IPS-NIHi7 (cell line): Measurements from ENCODE around the gene KLB.
A peak's percentile ranks its signal among the peaks of the same experiment; 100 is the strongest.
"Not testable (repeated sequence)": the region's sequence is repeated elsewhere in the genome, so short reads cannot be mapped to it uniquely, and the experiment has no call there.

Source experiments
- DNase-seq: peaks from one replicate; pipeline ENCODE4 v3.0.0; 2012; ENCODE audit warnings: mixed read lengths; ENCODE audit errors: extremely low spot score

KLB gene

DNA sequence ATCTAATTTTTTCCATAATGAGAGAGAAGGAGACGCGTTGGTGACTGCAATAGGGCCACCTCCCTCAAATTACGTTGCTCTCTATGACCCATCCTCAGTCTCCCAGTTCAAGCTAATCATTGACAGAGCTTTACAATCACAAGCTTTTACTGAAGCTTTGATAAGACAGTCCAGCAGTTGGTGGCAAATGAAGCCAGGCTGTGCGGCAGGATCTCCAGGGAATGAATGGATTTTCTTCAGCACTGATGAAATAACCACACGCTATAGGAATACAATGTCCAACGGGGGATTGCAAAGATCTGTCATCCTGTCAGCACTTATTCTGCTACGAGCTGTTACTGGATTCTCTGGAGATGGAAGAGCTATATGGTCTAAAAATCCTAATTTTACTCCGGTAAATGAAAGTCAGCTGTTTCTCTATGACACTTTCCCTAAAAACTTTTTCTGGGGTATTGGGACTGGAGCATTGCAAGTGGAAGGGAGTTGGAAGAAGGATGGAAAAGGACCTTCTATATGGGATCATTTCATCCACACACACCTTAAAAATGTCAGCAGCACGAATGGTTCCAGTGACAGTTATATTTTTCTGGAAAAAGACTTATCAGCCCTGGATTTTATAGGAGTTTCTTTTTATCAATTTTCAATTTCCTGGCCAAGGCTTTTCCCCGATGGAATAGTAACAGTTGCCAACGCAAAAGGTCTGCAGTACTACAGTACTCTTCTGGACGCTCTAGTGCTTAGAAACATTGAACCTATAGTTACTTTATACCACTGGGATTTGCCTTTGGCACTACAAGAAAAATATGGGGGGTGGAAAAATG, at the start of gene KLB:
KLB (plus strand) TSS at position 168 of the 821 bp plus-strand sequence; CDS start at position 188, 20 bp downstream.
- DNase-seq: no peak

DNA sequence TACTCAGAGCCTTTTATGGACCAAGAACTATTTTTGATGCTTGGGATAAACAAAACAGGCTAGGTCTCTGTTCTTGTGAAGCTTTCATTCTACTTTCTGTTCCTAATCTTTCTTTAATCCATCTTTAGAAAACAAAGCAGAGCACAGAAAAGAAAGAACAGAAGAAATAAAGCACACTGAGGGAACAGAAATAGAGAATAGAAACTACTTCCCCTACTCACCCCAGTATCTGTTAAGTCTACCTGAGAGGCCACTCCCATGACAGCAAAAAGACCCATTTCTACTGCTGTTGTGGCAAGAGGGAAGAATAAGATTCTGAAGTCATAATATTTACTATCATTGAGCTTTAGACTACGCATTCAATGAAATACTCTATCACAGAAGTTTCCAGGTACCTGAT, 49.7 kb upstream of the KLB start:
- DNase-seq: no peak

DNA sequence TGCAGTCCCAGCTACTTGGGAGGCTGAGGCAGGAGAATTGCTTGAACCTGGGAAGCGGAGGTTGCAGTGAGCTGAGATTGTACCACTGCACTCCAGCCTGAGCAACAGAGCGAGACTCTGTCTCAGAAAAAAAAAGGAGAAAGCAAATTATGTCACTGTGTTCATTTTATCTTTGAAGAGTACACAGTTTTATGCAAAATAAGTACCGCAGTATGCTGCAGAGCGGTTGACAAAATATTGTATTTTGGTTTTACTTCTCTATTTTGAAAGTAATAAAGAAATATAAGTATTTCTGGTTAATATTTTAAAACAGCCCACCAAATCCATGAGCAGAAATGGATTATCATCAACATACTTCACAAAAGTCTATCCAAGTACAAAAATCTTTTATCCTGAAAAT, 46.1 kb upstream of the KLB start:
- DNase-seq: not testable (repeated sequence)

DNA sequence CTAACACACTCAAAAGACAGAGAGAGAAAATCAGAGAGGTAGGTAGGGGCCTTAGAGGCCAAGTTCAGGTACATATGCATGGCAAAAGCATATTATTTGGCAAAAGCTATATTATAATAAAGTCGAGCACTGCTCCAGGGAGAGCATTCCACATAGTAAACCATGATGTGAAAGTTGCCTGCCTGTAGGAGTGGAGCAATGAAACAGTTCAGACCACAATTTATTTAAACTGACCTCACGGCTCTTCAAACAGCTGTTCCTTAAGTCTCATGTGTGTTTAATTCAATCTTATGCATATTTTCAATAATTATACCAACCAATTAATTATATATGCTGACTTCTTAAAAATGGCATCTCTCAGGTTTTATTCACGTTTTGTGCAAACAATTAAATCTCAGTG, 43.9 kb upstream of the KLB start:
- no peak for DNase-seq

DNA sequence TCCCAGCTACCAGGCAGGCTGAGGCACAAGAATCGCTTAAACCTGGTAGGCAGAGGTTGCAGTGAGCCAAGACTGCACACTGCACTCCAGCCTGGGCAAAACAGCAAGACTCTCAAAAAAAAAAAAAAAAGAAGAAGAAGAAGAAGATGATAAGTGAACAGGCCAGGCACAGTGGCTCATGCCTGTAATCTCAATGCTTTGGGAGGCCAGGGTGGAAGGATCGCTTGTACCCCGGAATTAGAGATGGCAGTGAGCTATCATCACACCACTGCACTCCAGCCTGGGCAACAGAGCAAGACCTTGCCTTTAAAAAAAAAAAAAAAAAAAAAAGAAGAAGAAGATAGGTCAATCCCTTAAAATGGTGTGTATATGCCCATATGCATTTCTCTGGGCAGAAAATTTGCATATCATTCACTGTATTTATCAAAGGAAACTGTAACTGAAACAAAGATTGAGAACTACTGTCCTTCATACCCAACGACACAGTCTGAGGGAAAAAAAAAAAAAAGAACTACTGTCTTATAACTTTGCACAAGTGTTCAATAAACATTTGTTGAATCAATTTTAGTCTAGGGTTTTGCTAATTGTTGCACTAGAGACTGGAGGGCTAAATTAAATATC, 42.8 kb upstream of the KLB start:
- DNase-seq: no peak

DNA sequence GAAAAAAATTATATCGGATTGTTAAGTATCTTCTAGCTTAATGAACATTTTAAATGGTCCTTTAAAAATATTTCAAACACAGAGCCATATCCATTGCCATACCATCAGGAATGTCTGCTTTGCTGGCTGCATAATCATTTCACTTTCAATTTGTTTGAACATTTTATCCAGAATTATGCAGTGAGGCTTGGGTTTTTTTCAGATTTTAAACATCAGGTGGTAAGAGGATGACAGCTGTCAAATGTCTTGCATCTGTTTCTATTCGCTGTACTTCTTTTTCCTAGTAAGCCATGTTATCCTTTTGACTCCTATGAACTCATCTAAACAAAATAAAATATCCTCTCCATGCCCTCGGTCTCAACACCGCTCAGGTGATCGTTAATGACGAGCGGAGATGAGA, 41.4 kb upstream of the KLB start:
- no peak for DNase-seq

DNA sequence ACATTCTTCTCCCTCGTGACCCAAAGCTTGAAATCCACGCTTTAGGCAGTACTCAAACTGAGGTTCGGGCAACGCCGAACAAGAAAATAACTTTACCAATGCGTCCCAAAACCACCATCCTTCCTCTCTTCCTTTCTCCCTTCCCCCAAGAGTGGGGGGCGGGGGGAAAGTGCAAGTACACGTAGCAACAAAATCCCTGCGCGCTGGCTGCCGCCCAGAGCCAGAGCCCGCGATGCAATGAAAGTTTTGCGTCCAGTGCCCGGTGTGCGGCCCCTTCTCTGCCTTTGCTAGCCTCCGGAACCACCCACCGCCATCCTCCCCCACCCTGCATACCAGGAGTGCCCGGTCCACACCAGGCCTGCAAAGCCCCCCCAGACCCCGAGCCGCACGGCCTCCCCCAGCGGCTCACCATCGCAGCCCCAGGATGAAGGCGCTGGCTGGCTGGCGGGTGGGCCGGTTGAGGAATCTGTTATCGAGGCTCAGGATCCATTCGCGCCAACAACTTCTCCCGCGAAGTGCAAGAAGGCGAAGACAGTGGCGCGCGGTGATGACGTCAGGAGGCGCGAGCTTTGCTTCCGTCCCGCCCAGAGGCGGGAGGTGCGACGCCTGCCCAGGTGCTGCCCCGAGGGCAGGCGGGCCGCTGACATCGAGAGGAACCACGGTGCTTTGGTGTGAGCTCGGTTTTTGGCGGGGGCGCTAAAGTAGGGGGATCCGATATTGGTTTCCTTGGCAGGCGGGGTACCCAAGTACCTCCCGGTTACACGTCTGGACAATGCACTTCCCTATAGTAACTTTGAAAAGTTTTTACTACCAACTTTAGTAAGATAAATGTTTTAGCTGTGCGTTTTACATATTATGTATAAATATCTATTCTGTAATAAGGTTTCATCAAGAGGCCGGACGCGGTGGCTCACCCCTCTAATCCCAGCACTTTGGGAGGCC, 40.6 kb upstream of the KLB start, which contains the start of gene RFC1:
RFC1 (minus strand) TSS at position 533 of the 942 bp plus-strand sequence; CDS start at position 412, 121 bp downstream.
- peak; percentile 95 for DNase-seq

DNA sequence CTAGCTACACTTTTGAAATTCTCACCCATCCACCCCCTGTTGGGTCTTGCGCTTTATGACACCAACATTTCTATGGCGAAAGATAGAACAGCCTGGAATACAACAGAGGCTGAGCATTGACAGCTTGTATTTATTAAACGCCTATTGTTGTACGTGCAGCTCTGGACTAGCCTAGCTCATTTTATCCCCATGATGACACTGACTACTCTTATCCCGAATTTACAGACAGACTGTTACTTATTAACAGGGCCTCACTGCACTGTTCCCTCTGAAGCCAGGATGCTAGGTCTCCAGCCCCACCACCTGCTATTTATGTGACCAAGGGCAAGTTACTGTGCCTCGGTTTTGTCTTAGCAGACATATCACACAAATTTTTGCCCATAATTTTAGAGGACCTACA, 39.6 kb upstream of the KLB start:
- DNase-seq: no peak

DNA sequence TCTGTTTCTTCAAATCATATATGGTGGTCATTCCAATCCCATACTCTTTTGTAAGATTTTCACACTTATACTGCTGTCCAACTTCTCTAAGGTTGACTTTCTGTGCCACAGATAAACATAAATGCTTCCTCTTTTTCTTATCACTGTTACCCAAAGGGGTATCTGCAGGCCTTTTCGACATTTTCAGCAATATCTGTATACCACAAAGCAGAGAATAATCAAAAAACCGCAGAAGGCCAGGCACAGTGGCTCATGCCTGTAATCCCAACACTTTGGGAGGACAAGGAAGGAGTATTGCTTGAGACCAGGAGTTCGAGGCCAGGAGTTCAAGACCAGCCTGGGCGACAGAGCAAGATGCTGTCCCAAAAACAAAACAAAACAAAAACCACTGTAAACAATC, 37.4 kb upstream of the KLB start:
- no peak for DNase-seq

DNA sequence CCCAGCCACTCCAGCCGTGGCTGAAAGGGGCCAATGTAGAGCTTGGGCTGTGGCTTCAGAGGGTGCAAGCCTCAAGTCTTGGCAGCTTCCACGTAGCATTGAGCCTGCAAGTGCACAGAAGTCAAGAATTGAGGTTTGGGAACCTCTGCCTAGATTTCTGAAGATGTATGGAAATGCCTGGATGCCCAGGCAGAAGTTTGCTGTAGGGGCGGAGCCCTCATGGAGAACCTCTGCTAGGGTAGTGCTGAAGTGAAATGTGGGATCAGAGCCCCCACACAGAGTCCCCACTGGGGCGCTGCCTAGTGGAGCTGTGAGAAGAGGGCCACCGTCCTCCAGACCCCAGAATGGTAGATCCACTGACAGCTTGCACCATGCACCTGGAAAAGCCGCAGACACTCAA, 35.5 kb upstream of the KLB start:
- not testable (repeated sequence) for DNase-seq

DNA sequence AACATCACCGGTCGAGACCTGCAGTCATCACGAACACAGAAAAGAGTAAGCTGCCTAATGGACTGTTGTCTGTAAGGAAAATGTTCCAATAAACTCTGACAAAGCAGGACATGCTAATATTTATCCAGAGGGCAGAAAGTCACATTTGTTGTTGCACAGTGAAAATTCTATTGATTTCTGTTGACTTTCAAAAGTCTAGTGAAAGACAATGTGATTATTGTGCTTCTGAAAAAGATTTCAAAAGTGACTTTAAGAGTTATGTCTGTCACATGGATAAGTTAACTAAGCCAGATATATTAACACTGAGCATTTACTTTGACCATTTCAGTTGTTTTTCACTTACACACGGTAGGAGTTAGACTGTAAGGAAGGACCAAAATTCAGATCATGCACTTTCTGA, 31.3 kb upstream of the KLB start:
- no peak for DNase-seq

DNA sequence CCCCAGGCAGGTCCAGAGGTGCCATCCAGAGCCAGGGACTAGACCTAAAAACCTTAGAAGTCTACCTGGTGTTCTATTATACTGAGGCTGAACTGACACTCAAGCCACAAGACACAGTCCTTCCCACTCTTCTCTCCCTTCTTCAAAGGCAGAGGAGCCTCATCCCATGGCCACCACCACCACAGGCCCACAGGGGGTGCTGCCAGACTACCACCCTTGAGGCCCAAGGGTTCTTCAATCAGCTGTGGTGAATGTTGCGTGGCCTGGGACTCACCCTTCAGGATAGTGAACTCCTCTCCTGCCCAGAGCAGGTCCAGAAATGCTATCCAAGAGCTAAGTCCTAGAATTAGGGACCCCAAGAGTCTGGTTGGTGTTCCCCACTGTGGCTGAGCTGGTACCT, 23.0 kb upstream of the KLB start:
- no peak for DNase-seq

DNA sequence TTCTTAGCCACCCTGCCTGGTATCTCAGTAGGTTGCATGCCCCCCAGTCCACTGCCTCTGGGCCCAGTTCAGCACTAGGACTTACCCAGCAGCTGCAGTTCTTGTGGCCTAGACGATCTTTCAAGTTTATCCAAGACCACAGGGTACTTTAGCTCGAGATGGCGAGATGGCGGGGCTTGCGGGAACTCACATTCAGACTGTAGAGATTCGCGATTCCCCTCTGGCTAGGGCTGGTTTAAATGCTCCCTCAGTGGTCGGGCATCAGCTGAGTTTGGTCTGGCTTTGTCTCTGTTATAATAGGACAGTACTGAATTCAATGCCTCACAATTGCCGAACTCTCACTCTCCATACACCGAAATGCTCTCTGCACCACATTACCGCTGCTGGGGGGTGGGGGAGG, 22.2 kb upstream of the KLB start:
- no peak for DNase-seq

DNA sequence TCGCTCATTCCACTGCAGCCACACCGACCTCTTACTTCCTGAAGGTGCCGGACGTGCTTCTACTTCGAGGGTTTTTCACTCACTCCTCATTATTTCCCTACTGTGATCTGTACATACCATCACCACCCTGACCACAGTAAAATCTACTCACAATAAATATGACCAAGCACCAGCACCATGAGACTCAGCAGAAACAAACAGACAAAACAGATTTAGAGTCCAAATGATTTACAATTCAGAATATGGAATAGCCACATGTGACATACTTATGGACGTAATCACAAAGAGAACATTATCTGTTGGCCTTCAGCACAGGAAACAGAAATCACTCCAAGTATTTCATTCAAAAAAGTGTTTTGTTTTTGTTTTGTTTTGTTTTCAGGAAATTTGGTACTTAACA, 16.1 kb upstream of the KLB start:
- no peak for DNase-seq

DNA sequence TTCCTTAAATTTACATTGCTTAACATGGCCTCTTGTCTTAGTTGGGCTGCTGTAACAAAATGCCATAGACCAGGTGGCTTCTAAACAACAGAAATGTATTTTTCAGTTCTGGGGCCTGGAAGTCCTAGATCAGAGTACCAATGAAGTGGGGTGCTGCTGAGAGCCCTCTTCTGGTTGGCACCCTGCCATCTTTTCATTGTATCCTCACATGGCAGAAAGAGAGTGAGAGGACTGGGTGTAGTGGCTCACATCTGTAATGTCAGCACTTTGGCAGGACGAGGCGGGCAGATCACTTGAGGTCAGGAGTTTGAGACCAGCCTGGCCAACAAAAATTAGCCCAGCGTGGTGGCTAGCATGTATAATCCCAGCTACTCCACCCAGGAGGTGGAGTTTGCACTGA, 12.0 kb upstream of the KLB start:
- no peak for DNase-seq

DNA sequence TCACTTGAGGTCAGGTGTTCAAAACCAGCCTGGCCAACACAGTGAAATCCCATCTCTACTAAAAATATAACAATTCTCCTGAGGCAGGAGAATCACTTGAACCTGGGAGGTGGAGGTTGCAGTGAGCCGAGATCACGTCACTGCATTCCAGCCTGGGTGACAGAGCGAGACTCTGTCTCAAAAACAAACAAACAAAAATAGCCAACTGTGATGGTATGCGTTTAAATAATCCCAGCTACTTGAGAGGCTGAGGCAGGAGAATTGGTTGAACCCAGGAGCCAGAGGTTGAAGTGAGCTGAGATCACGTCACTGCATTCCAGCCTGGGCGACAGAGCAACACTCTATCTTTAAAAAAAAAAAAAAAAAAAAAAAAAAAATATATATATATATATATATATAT, 5.1 kb upstream of the KLB start:
- DNase-seq: not testable (repeated sequence)

DNA sequence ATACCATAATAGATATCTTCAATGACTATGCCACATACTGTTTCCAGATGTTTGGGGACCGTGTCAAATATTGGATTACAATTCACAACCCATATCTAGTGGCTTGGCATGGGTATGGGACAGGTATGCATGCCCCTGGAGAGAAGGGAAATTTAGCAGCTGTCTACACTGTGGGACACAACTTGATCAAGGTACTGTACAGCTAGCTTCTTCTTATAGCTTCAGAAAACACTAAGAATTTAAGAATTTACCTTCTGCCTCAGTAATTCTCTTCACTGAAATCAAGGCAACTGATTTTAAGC, 805 bp downstream of the KLB start:
- DNase-seq: no peak

DNA sequence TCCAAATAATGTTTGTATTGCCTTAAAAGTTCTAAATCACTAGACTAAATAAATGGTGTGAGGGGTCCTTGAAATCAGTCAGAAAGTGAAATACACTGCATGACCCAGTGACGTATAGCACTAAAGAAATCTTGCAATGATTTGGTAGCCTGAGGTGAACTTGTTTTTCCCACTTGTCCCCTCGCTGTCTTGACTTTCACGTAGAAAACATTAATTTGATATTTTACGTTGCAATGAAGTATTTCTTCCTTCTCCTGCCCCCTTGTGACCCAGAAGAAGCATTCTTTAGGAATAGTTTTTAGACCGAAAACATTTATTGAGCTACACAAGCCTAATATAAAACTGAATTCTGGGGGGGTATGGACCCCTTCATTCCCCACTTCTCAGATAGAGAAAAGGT, 3.7 kb downstream of the KLB start:
- no peak for DNase-seq

DNA sequence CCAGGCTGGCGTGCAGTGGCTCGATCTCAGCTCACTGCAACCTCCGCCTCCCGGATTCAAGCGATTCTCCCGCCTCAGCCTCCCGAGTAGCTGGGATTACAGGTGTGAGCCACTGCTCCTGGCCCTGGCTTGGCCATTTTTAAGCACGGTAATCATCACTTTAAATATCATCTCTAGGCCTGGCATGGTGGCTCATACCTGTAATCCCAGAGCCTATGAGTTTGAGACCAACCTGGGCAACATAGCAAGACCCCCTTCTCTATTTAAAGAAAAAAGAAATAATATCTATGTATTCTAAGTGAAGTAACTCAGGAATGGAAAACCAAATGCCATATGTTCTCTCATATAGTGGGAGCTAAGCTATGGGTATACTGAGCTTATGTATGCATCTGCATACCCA, 4.8 kb downstream of the KLB start:
- DNase-seq: not testable (repeated sequence)

DNA sequence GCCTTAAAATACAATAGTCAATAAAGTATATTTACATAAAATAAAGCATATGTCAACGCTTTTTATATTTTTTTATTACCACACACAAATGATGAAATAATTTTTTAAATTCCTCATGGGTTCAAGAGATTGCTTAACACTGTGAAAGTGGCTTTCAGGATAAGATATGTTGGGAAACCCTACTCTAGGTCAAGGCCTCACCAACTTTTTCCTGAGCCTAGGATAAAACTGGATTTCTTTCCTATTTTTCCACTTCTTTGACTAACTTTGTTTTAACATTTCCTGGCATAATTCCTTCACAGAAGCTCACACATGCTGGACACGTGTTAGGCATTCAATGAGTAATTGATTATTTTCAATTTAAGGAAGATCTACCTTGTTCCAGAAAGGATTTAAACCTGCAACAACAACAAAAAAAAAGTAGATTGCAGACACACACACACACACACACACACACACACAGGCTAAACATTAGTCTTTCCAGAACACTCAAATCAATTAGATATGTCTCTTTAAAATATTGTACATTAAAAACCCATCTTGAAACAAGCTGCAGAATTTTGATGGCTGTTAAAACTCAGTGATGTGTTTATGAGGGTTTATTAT, 9.1 kb downstream of the KLB start:
- no peak for DNase-seq

DNA sequence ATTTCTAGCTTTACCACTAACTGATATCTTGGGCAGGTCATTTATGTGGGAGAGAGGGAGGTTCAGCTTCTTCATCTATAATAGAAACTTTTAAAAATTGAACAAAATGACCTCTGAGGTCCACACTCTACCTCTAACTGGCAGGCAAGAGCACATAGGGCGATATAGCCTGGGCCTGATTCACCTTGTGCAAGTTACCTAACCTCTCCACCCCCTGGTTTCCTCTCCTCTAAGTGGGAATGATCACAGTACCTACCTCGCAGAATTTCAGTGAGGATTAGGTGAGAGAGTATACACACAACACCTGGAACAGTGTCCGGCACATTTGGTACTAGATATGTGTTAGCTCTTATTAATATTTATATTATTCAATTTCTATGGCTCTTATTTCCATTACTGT, 15.5 kb downstream of the KLB start:
- DNase-seq: no peak

DNA sequence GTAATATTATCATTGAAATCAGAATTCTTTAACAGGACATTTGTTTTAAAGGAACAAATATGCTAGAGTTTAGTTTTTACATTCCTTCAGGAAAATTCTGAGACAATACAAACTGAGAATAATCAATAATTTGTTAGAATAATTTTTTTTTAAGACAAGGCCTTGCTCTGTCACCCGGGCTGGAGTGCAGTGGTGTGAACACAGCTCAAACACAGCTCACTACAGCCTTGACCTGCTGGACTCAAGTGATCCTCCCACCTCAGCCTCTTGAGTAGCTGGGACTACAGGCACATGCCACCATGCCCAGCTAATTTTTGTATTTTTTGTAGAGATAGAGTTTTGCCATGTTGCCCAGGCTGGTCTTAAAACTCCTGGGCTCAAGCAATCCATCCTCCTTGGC, 18.6 kb downstream of the KLB start:
- not testable (repeated sequence) for DNase-seq
